ENCODE measurements around the gene IRAK1BP1. TPM values are rescaled to one million over a fixed set of nuclear protein-coding genes. Genes with fewer than 3 reads are reported as not detected.
"Not testable (repeated sequence)": the region's sequence is repeated elsewhere in the genome, so short reads cannot be mapped to it uniquely, and the experiment has no call there.

Gene IRAK1BP1
- total RNA-seq, 1 donor from 2014 or later, result 7.0 TPM

DNA sequence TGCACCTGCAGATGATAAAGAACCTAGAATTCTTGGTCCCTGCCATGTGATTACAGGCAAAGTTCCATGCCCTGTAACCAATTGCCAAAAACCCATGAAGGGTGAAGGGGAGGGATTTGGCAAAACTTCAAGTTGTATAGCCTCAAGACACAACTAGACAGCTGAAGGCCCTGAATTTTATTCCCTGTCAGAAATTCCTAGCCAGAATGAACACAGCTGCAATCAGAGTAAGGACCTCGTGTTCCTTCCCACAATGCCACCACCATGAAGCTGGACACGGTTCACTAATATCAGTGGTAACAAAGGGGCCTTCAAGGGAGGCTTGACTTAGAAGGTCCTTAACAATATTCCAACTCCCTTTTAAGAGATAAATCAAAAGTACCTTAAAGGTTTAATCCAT is 22.5 kb upstream of the IRAK1BP1 start:
- H3K27ac Mint-ChIP-seq, result no peak overlapping the region
- no peaks in the 10 kb centered on the region for H3K9me3 Mint-ChIP-seq
- H3K4me1 Mint-ChIP-seq (ENCODE audit: unreplicated experiment), result peaks cover 3% of the 10 kb centered on the region
- H3K27me3 Mint-ChIP-seq, result no peaks in the 10 kb centered on the region
- no peak overlapping the region for H3K4me3 Mint-ChIP-seq
- no peak for DNase-seq (ENCODE audit: extremely low spot score, unreplicated experiment)
- H3K36me3 Mint-ChIP-seq, result no peaks in the 10 kb centered on the region
- TF ChIP-seq, protein P1, sequence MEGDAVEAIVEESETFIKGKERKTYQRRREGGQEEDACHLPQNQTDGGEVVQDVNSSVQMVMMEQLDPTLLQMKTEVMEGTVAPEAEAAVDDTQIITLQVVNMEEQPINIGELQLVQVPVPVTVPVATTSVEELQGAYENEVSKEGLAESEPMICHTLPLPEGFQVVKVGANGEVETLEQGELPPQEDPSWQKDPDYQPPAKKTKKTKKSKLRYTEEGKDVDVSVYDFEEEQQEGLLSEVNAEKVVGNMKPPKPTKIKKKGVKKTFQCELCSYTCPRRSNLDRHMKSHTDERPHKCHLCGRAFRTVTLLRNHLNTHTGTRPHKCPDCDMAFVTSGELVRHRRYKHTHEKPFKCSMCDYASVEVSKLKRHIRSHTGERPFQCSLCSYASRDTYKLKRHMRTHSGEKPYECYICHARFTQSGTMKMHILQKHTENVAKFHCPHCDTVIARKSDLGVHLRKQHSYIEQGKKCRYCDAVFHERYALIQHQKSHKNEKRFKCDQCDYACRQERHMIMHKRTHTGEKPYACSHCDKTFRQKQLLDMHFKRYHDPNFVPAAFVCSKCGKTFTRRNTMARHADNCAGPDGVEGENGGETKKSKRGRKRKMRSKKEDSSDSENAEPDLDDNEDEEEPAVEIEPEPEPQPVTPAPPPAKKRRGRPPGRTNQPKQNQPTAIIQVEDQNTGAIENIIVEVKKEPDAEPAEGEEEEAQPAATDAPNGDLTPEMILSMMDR (conservative IDR thresholded peaks at IDR 0.05), result no peak

DNA sequence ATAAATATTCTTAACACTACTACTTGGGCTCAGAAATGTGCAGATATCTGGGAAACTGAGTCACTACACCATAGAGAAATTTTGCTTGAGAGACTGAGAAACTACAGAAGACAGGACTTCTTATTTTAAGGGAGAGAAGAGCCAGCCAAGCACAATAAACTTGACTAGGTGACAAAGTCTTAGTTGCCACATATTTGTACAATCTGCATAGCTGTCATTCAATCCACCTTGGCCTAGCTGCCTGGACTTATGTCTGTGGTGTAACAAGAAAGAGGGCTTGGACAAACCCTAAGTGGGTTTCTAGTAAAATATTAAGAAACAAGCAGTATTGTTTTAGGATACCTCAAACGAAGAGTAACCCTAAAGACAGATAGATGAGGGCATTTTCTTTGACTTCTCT is 21.8 kb upstream of the IRAK1BP1 start:
- no peaks in the 10 kb centered on the region for H3K27me3 Mint-ChIP-seq
- TF ChIP-seq, protein P1 (conservative IDR thresholded peaks at IDR 0.05), result no peak
- H3K27ac Mint-ChIP-seq, result no peak overlapping the region
- H3K36me3 Mint-ChIP-seq, result no peaks in the 10 kb centered on the region
- H3K9me3 Mint-ChIP-seq, result no peaks in the 10 kb centered on the region
- peaks cover 3% of the 10 kb centered on the region for H3K4me1 Mint-ChIP-seq (ENCODE audit: unreplicated experiment)
- no peak overlapping the region for H3K4me3 Mint-ChIP-seq
- DNase-seq (ENCODE audit: extremely low spot score, unreplicated experiment), result no peak

DNA sequence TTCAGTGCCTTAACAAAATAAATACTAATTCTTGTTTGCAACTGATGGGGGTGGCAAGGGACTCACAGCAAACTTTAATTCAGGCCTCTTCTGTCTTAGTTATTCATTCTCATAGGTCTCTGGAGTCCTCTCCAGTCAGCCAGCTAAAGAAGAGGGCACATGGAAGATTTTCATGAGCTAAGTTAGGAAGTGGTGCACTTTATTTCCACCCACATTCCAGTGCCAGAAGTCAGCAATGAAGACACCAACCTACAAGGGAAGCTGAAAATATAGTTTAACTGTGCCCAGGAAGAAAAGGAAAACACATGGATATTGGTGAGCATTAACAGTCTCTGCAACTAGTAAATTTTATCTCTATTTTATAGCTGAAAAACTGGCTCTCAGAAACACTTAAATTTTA is 16.7 kb upstream of the IRAK1BP1 start:
- Mint-ChIP-seq H3K36me3 (no peaks in the 10 kb centered on the region), H3K4me3 (no peak overlapping the region), H3K27ac (no peak overlapping the region), H3K9me3 (no peaks in the 10 kb centered on the region), H3K4me1 (ENCODE audit: unreplicated experiment) (no peaks in the 10 kb centered on the region), H3K27me3 (no peaks in the 10 kb centered on the region)
- TF ChIP-seq, protein P1 (conservative IDR thresholded peaks at IDR 0.05), result no peak
- no peak for DNase-seq (ENCODE audit: extremely low spot score, unreplicated experiment)

DNA sequence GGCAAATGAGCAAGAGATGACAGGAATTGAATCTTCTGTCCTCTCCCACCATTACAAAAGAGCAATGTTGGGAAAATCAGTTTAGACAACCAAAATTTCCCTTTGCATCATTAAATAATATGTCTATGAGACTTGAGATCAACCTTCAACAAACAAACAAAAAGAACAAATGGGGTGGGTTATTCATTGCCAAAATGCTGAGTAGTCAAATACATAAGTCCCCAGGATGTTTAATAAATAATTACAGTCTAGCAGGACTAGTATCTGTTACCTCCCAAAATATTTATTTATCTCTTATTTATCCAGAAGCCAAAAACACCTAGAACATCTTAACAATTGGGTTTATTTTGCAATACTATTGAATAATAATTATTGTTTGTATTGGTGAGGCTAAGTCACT is 16.2 kb upstream of the IRAK1BP1 start:
- Mint-ChIP-seq H3K27ac (no peak overlapping the region), H3K4me1 (ENCODE audit: unreplicated experiment) (no peaks in the 10 kb centered on the region), H3K9me3 (no peaks in the 10 kb centered on the region), H3K4me3 (no peak overlapping the region), H3K27me3 (no peaks in the 10 kb centered on the region), H3K36me3 (no peaks in the 10 kb centered on the region)
- DNase-seq (ENCODE audit: extremely low spot score, unreplicated experiment), result no peak
- TF ChIP-seq, protein P1 (conservative IDR thresholded peaks at IDR 0.05), result no peak

DNA sequence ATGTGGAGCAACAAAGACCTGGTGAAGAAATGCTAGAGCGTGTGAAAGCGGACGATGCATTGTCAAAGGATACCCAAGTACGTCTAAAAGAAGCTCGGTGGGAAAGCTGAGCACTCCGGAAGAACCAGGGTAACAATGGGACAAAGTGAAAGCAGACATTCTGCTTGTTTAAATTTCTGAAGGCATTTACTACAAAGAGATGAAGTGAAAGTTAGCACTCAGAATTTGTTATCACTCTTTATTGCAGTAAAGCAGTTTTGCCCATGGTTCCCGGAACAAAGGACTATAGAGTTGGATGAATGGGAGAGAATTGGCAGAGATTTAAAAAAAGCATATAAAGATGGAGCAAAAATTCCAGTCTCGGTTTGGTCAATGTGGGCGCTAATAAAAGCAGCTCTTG is 12.8 kb upstream of the IRAK1BP1 start:
- TF ChIP-seq, protein P1 (conservative IDR thresholded peaks at IDR 0.05), result no peak
- Mint-ChIP-seq H3K9me3 (peaks cover 5% of the 10 kb centered on the region), H3K36me3 (peaks cover 4% of the 10 kb centered on the region), H3K4me1 (ENCODE audit: unreplicated experiment) (no peaks in the 10 kb centered on the region), H3K4me3 (no peak overlapping the region), H3K27me3 (no peaks in the 10 kb centered on the region), H3K27ac (no peak overlapping the region)
- no peak for DNase-seq (ENCODE audit: extremely low spot score, unreplicated experiment)

DNA sequence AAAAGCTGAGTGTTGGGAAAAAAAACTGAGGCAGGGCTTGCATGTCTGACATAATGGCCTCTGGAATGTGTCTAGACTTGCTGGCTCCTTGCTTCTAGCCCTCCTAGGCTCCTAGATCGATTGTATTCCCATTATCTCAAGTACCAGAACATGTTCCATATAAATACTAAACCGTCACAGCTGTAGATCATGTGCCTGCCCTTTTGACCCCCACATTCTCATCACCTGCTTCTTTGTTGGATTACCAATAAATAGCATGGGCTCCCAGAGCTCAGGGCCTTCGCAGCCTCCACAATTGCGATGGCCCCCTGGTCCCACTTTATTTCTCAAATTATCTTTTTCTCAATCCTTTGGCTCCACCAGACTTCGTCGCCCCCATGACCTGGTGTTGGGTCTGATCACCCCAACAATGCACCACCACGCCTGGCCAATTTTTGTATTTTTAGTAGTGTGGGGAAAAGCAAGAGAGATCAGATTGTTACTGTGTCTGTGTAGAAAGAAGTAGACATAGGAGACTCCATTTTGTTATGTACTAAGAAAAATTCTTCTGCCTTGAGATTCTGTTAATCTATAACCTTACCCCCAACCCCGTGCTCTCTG is 8.9 kb upstream of the IRAK1BP1 start:
- not testable (repeated sequence) for H3K36me3 Mint-ChIP-seq; H3K9me3 Mint-ChIP-seq; DNase-seq (ENCODE audit: extremely low spot score, unreplicated experiment); H3K27me3 Mint-ChIP-seq; H3K4me3 Mint-ChIP-seq; H3K27ac Mint-ChIP-seq; H3K4me1 Mint-ChIP-seq (ENCODE audit: unreplicated experiment)
